Naive B cell (primary cell): ENCODE measurements around the gene CPT1B. TPM values are rescaled to one million over a fixed set of nuclear protein-coding genes. Genes with fewer than 3 reads are reported as not detected.
"Not testable (repeated sequence)": the region's sequence is repeated elsewhere in the genome, so short reads cannot be mapped to it uniquely, and the experiment has no call there.

Experiments
- ATAC-seq, 2 donors: fragments of 150-1000 bp; cut with Tn5 transposase; 2 replicates each; pipeline ENCODE4 v1.10.0; 2021; ENCODE audit warnings: low read depth in 2 of 2, mild to moderate bottlenecking in 2 of 2, moderate library complexity in 2 of 2
- DNase-seq: peaks from one replicate; pipeline ENCODE4 v3.0.0; 2022
- H3K27ac Mint-ChIP-seq, 6 donors: one replicate each; pipeline ENCODE4 v1.8.0; 2020 to 2022; ENCODE audit warnings: mild to moderate bottlenecking in 6 of 6, mixed read lengths in 6 of 6, moderate library complexity in 5 of 6, inconsistent platforms in 2 of 6
- H3K27me3 Mint-ChIP-seq, 3 donors: one replicate each; pipeline ENCODE4 v1.8.0; 2021 to 2022; ENCODE audit warnings: mixed read lengths in 3 of 3, mild to moderate bottlenecking in 1 of 3
- H3K36me3 Mint-ChIP-seq, 2 donors: one replicate each; pipeline ENCODE4 v1.8.0; 2020 to 2022; ENCODE audit warnings: mixed read lengths in 2 of 2, inconsistent platforms in 1 of 2, mild to moderate bottlenecking in 1 of 2
- H3K4me1 Mint-ChIP-seq, 3 donors: one replicate each; pipeline ENCODE4 v1.8.0; 2020 to 2022; ENCODE audit warnings: mixed read lengths in 3 of 3, inconsistent platforms in 1 of 3, mild to moderate bottlenecking in 1 of 3, moderate library complexity in 1 of 3
- H3K4me3 Mint-ChIP-seq, 8 donors: one replicate each; pipeline ENCODE4 v1.8.0; 2020 to 2022; ENCODE audit warnings: mild to moderate bottlenecking in 8 of 8, mixed read lengths in 8 of 8, moderate library complexity in 8 of 8, inconsistent platforms in 2 of 8
- H3K9me3 Mint-ChIP-seq, 7 donors: one replicate each; pipeline ENCODE4 v1.8.0; 2020 to 2022; ENCODE audit warnings: mixed read lengths in 7 of 7, mild to moderate bottlenecking in 5 of 7, inconsistent platforms in 2 of 7, moderate library complexity in 1 of 7
- polyA plus RNA-seq, 6 donors: library from polyadenylated mRNA; unstranded; fragments of 300-500 nt; fragmentation: Illumina TruSeq; gene quantifications; one replicate each; pipeline ENCODE4 v1.2.3, GENCODE V29; 2021; ENCODE audit warnings: low read depth in 6 of 6

Gene CPT1B
- polyA plus RNA-seq, 6 donors from 2014 or later = 0.09 to 1.4 (median 1.00) TPM; not detected in 1

- ATAC-seq = no peak
- Mint-ChIP-seq H3K9me3 (no peaks in the 10 kb centered on the region), H3K36me3 (no peaks in the 10 kb centered on the region), H3K27me3 (no peaks in the 10 kb centered on the region), H3K27ac (peak overlapping the region; percentile 90 to 100 (median 98)), H3K4me3 (peak overlapping the region in 4 of 8 donors; percentile 5 to 48 (median 28)), H3K4me1 (peaks cover 33 to 72% (median 49%) of the 10 kb centered on the region in 3 donors)
- no peak for DNase-seq
Observed at GRCh38 chr22:50537765-50538164, 40.5 kb downstream of the CPT1B start.

- ATAC-seq = no peak
- H3K36me3 Mint-ChIP-seq = no peaks in the 10 kb centered on the region
- no peak overlapping the region for H3K4me3 Mint-ChIP-seq
- H3K4me1 Mint-ChIP-seq = peaks cover 32 to 62% (median 54%) of the 10 kb centered on the region in 3 donors
- no peaks in the 10 kb centered on the region for H3K27me3 Mint-ChIP-seq
- peak overlapping the region in 2 of 6 donors; percentile 28 to 59 for H3K27ac Mint-ChIP-seq
- no peak for DNase-seq
- no peaks in the 10 kb centered on the region for H3K9me3 Mint-ChIP-seq
Observed at GRCh38 chr22:50536226-50536625, 42.0 kb downstream of the CPT1B start.

- Mint-ChIP-seq H3K36me3 (no peaks in the 10 kb centered on the region), H3K4me3 (peak overlapping the region in 3 of 8 donors; percentile 20 to 68 (median 30)), H3K4me1 (peaks cover 35 to 52% (median 49%) of the 10 kb centered on the region in 3 donors), H3K27ac (peak overlapping the region in 3 of 6 donors; percentile 79 to 100 (median 86)), H3K9me3 (no peaks in the 10 kb centered on the region), H3K27me3 (no peaks in the 10 kb centered on the region)
- DNase-seq (no peak), ATAC-seq (no peak)
Observed at GRCh38 chr22:50535113-50535512, 43.1 kb downstream of the CPT1B start.

- not testable (repeated sequence) for DNase-seq
Observed at GRCh38 chr22:50533856-50534711, 44.1 kb downstream of the CPT1B start.

GRCh38 chr22:50532824-50533796 is 45.1 kb downstream of the CPT1B start:
- Mint-ChIP-seq H3K36me3 (no peaks in the 10 kb centered on the region), H3K4me3 (peak overlapping the region; percentile 74 to 95 (median 90)), H3K27ac (peak overlapping the region; percentile 30 to 100 (median 97)), H3K4me1 (peaks cover 35 to 48% (median 36%) of the 10 kb centered on the region in 3 donors), H3K9me3 (no peaks in the 10 kb centered on the region), H3K27me3 (no peaks in the 10 kb centered on the region)
- no peak for ATAC-seq
- no peak for DNase-seq

More at GRCh38 chr22:50533856-50534711, 44.1 kb downstream of the CPT1B start:
- peaks cover 29 to 43% (median 39%) of the 10 kb centered on the region in 3 donors for H3K4me1 Mint-ChIP-seq
- H3K27ac Mint-ChIP-seq = peak overlapping the region; percentile 63 to 100 (median 85)
- not testable (repeated sequence) for H3K9me3 Mint-ChIP-seq, H3K36me3 Mint-ChIP-seq, H3K27me3 Mint-ChIP-seq, ATAC-seq
- peak overlapping the region in 7 of 8 donors; percentile 29 to 95 (median 56) for H3K4me3 Mint-ChIP-seq

- no peaks in the 10 kb centered on the region for H3K36me3 Mint-ChIP-seq
- peaks cover 39 to 52% (median 40%) of the 10 kb centered on the region in 3 donors for H3K4me1 Mint-ChIP-seq
- no peaks in the 10 kb centered on the region for H3K27me3 Mint-ChIP-seq
- DNase-seq = no peak
- ATAC-seq = no peak
- H3K9me3 Mint-ChIP-seq = no peaks in the 10 kb centered on the region
- peak overlapping the region; percentile 96 to 100 (median 100) for H3K27ac Mint-ChIP-seq
- H3K4me3 Mint-ChIP-seq = peak overlapping the region; percentile 89 to 97 (median 95)
Observed at GRCh38 chr22:50531962-50532674, 46.1 kb downstream of the CPT1B start.

GRCh38 chr22:50531546-50531961 is 46.7 kb downstream of the CPT1B start:
- Mint-ChIP-seq H3K27me3 (no peaks in the 10 kb centered on the region), H3K27ac (peak overlapping the region; percentile 99 to 100 (median 100)), H3K4me3 (peak overlapping the region; percentile 89 to 97 (median 95)), H3K4me1 (peaks cover 44 to 53% (median 45%) of the 10 kb centered on the region in 3 donors), H3K9me3 (no peaks in the 10 kb centered on the region), H3K36me3 (no peaks in the 10 kb centered on the region)
- peak; percentile 59 to 61 for ATAC-seq
- DNase-seq = peak; percentile 83

- no peaks in the 10 kb centered on the region for H3K9me3 Mint-ChIP-seq
- H3K4me3 Mint-ChIP-seq = peak overlapping the region; percentile 89 to 97 (median 95)
- H3K4me1 Mint-ChIP-seq = peaks cover 45 to 53% (median 45%) of the 10 kb centered on the region in 3 donors
- peak; percentile 61 for ATAC-seq
- H3K27ac Mint-ChIP-seq = peak overlapping the region; percentile 99 to 100 (median 100)
- no peaks in the 10 kb centered on the region for H3K36me3 Mint-ChIP-seq
- peak; percentile 86 for DNase-seq
- no peaks in the 10 kb centered on the region for H3K27me3 Mint-ChIP-seq
Observed at GRCh38 chr22:50530877-50531545, 47.2 kb downstream of the CPT1B start.

- H3K4me1 Mint-ChIP-seq = peaks cover 45 to 53% (median 45%) of the 10 kb centered on the region in 3 donors
- DNase-seq (no peak), ATAC-seq (peak; percentile 0 to 1)
- no peaks in the 10 kb centered on the region for H3K9me3 Mint-ChIP-seq
- no peaks in the 10 kb centered on the region for H3K36me3 Mint-ChIP-seq
- peak overlapping the region; percentile 89 to 97 (median 95) for H3K4me3 Mint-ChIP-seq
- no peaks in the 10 kb centered on the region for H3K27me3 Mint-ChIP-seq
- H3K27ac Mint-ChIP-seq = peak overlapping the region in 5 of 6 donors; percentile 99 to 100 (median 100)
Observed at GRCh38 chr22:50530580-50530876, 47.7 kb downstream of the CPT1B start.

- H3K9me3 Mint-ChIP-seq = no peaks in the 10 kb centered on the region
- peak within 1 kb of the TSS; percentile 99 to 100 (median 100) for H3K27ac Mint-ChIP-seq
- peak within 1 kb of the TSS; percentile 89 to 97 (median 95) for H3K4me3 Mint-ChIP-seq
- H3K36me3 Mint-ChIP-seq = no peaks in the 10 kb centered on the region
- DNase-seq = peak; percentile 69
- H3K27me3 Mint-ChIP-seq = no peaks in the 10 kb centered on the region
- peak; percentile 8 to 17 for ATAC-seq
- peaks cover 45 to 49% (median 47%) of the 10 kb centered on the region in 3 donors for H3K4me1 Mint-ChIP-seq
Observed at GRCh38 chr22:50529897-50530579, 48.2 kb downstream of the CPT1B start, which contains the start of gene TYMP. TSS of gene TYMP (minus strand) at chr22:50530012. CDS start at chr22:50529709, 303 bp downstream.

GRCh38 chr22:50529416-50529896 is 48.8 kb downstream of the CPT1B start:
- DNase-seq (no peak), ATAC-seq (no peak)
- Mint-ChIP-seq H3K4me3 (peak overlapping the region in 5 of 8 donors; percentile 19 to 95 (median 69)), H3K9me3 (no peaks in the 10 kb centered on the region), H3K27me3 (no peaks in the 10 kb centered on the region), H3K27ac (peak overlapping the region in 3 of 6 donors; percentile 53 to 100 (median 62)), H3K36me3 (no peaks in the 10 kb centered on the region), H3K4me1 (peaks cover 47 to 50% (median 48%) of the 10 kb centered on the region in 3 donors)
